GM21786 (cell line): ENCODE results near the gene ZBTB37.
A peak's percentile ranks its signal among the peaks of the same experiment; 100 is the strongest.
"Not testable (repeated sequence)": the region's sequence is repeated elsewhere in the genome, so short reads cannot be mapped to it uniquely, and the experiment has no call there.

Experiments
- ATAC-seq: cut with Tn5 transposase; IDR thresholded peaks from one replicate; pipeline ENCODE4 v1.9.1; 2021; ENCODE audit not compliant: unreplicated experiment

Gene ZBTB37

GRCh38 chr1:173900992-173901391 is 32.8 kb downstream of the ZBTB37 start:
- ATAC-seq: no peak

DNA sequence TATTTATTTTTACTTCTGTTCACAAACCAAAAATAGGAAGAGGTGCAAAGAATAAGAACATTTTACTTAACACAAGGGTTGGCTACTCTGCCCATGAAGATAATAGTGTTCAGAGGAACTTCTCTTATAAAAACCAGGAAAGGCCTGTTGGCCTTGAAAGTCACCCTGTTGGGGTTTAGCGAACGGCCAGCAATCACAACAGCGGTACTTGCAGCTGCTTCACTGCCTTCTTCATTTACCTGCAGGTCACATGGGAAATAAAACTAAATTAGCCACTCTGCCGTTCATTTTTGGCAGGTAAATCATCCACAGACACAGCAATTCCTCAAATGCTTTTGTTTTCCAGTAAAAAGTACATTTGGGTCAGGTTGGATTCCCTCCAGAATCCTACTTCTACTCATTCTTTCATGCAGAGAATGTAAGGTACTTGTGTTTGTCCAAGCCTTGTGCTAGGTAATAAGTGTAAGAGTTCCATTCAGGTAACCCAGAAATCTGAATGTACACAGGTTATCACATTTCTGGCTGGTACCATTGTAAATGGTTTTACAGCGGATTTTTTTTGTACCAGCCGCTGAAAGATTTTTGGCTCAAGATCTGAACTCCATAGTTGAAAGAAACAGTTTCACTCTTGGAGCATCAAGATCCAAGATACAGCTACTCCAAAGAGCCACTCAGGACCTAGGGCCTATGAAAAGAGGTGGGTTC is 35.8 kb downstream of the ZBTB37 start:
- no peak for ATAC-seq

DNA sequence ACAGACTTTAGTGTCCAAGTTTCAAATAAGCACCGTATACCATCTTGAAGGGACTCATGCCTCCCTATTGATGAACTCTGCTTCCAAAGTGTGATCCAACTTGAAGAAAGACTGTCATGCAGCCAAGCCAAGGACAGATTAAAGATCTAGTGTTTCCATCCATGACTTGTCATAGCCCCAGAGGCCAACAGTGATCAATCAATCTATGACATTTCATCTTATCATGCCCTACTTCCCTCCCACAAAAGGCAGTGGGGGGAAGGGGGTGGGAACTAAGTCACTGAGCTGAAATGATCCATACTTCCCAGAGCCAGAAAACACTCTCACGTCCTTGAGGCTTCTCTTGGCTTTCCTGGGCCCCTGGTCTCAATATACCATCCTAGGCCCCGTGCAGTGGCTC is 44.9 kb downstream of the ZBTB37 start:
- no peak for ATAC-seq

DNA sequence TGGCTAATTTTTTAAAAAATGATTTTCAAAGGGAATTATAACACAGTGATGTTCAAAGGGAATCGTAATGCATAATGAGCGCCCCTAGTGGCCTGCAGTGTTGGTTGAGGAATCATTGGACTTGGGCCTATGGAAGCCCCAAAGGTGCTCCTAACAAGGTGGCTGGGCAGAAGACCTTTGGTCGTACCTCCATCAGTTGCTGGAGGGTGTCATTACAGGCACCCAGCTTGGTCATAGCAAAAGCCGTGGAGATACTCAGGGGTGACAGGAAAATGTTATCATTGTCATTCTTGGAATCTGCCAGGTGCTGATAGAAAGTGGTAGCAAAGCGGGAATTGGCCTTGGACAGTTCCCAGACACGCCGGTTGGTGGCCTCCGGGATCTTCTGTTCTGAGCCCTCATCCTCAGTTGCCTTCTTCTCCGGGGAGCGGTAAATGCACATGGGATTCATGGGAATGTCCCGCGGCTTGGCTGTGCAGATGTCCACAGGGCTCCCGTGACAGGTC is 46.2 kb downstream of the ZBTB37 start:
- ATAC-seq: no peak

GRCh38 chr1:173915596-173915995 is 47.4 kb downstream of the ZBTB37 start:
- no peak for ATAC-seq

GRCh38 chr1:173916667-173917066 is 48.5 kb downstream of the ZBTB37 start:
- ATAC-seq: no peak

DNA sequence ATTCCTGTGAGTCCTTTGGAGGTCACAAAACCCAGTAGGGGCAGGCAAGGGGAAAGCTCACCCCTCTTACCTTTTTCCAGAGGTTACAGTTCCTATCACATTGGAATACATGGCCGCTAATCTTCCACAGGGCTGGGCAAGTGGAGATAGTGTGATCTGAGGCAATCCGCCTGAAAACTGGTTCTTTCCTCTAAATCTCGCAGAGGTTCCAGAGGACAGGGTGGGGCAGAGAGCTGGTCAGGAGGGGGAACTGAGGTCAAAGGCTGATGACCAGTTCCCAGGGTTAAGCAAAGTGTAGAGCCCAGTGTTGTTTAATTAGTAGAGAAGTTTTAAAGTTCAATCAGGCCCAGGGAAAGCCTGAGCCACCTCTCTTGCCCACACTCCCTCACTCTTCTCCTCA is 49.0 kb downstream of the ZBTB37 start, which contains the start of gene SERPINC1:
SERPINC1 (minus strand) TSS at position 179 of the 400 bp plus-strand sequence; CDS start at position 111, 68 bp downstream.
- no peak for ATAC-seq

DNA sequence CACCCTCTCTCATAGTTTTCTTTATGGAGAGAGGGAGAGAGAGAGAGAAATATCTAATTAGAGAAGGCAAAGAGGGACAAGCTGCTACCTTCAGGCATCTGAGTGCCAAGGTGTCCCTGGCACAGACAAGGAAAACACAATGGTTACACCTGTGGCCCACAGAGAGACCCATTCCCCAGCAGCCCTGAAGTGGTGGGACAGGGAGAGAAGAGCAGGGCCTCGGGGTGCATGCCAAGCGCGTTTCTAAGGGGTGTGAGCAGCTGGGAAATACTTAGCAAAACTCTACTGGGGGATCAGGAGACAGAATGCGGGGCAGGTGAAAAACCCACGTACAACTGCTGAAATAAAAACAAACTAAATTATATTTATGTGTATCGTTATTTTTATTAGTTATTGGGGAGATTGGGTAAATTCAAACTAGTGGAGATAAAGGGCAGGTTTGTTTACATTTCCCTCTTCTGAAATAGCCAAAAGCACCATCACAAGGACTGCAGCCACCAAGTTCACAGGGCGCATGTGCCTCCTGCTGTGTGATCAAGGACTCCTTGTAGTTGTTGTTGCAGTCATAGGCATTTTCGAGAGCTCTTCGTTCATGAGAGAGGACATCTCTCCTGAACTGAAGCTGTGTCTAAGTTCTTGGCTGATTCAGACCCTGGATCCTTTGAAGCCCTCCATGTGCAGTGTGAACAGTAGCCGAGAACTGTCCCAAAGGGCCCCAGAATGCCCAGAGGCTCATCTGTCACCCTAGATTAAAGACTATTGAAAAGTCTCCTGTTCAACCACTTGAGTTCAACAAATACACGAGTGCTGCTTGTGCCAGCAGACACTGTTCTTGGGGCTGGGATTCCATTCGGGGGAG is 49.7 kb downstream of the ZBTB37 start:
- ATAC-seq: no peak

DNA sequence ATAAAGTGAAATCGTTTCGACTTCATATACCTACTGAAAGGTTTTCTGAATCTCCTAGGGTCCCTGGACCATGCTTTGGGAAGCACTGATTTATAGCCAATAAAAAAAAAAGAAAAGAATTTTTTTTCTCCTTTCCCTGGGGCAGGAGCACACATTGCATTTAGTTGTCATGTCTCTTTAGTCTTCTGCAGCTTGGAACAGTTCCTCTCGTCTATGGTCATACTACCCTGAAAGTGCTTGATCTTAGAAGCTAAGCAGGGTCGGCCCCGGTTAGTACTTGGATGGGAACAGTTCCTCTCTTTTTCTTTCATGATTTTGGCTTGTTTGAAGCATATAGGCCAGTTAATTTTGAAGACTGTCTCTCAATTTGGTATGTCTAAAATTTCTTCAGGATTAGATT is 52.7 kb downstream of the ZBTB37 start:
- ATAC-seq: no peak

DNA sequence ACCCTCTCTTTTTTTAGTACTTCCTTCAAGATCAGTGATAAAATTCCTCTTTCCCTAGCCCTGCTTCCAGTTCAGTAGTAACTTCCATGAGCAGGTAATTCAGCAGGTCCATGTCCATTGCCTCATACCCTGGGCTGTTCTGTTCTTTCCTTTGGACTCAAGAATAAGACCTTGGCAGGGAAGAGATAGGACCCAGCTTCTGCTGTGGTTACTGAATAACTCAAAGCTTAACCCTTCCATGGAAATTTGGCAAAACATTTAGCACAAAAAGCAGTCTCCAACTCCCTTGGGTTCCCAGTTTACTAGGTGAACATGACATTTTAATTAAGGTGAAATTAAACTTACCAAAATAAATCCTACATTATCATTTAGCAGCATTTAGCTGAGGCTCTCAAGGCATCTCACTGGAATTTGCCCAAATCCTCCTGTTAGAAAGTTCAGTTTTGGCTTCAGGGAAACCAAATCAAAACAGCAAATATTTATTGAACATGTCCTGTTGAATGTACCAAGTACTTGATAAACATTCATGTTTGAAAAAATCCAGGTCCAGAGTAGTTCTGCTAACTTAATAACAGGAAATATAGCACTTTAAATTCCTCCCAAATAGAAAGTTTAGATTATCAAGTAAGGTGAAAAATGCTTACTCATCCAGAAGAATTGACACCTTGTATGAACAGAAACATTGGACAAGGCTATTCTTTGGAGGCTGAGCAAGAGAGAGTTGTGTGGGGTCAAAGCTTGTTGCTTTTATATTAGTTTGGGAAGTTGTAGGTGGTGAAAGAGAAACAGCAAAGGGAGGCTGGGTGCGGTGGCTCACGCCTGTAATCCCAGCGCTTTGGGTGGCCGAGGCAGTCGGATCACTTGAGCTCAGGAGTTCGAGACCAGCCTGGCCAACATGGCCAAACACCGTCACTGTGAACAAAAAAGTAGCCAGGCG is 57.4 kb downstream of the ZBTB37 start:
- ATAC-seq: no peak

- ATAC-seq: not testable (repeated sequence)
These were observed 62.4 kb downstream of the ZBTB37 start for GRCh38 chr1:173930541-173930940.

DNA sequence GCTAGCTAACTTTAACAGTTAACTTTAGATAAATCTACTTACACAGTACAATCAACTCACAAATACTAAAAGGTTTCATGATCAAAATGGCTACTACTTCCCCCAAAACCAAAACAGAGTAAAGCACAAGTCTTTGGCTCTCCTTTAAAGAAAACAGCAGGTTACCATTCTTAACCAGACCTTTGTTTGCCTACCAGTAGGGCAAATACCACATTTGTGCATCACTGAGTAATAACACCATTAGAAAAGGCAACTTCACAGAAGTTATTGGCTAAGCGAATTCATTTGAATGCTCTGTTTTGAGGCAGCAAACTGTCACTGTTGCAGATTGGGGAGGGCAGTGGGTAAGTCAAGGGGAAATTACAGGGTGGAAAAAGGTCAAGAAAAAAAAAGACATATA is 66.3 kb downstream of the ZBTB37 start:
- no peak for ATAC-seq

DNA sequence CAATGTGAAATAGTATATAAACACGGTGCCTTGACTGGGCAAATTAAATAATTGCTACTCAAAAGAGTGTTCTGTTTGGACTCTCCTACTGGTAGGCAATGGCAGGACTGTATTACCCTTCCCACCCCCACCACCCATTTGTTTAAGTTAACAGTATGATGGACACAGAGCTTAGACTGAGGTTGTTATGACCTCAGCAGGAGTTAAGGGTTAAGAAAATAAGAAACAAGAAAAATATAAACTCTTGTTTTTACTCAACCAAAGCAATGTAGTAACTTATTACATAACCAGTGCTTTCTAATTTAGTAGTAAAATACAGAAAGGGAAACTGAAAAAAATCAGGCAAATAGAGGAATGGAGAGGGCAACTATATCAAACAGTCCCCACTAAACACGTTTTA is 68.9 kb downstream of the ZBTB37 start:
- ATAC-seq: peak; percentile 53

- ATAC-seq: no peak
These were observed 78.3 kb downstream of the ZBTB37 start for GRCh38 chr1:173946380-173946921.

GRCh38 chr1:173948594-173948993 is 80.4 kb downstream of the ZBTB37 start:
- no peak for ATAC-seq
